VCaP (cell line): ENCODE data around the gene CRK.
"Not testable (repeated sequence)": the region's sequence is repeated elsewhere in the genome, so short reads cannot be mapped to it uniquely, and the experiment has no call there.

Experiments
- H3K27ac ChIP-seq: fragments of 450-650 bp; 2 replicates; pipeline ENCODE4 v1.5.1; 2017
- TF ChIP-seq, protein P1 (sequence below): fragments of 450-650 bp; conservative IDR thresholded peaks from 2 replicates; pipeline ENCODE4 v1.5.1; 2017; ENCODE audit warnings: mild to moderate bottlenecking, moderate library complexity

The CRK gene

DNA sequence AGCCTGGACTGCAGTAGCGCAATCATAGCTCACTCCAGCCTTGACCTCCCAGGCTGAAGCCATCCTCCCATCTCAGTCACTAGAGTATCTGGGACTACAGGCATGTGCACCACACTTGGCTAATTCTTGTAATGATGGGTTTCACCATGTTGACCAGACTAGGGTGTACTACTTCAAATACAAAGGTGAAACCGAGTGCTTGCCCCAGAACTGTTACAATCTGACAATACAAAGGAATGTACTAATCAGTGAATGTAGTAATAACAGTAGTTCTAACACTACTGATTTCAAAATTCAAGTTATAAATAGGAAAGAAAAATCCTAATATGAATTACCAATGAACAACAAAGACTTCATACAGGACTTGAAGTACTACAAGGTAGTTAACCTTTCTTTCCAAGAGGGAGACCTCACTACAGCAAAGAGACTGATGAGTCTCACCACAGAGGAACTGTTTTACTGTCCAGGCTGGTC, 24.4 kb downstream of the CRK start:
- TF ChIP-seq, protein P1, sequence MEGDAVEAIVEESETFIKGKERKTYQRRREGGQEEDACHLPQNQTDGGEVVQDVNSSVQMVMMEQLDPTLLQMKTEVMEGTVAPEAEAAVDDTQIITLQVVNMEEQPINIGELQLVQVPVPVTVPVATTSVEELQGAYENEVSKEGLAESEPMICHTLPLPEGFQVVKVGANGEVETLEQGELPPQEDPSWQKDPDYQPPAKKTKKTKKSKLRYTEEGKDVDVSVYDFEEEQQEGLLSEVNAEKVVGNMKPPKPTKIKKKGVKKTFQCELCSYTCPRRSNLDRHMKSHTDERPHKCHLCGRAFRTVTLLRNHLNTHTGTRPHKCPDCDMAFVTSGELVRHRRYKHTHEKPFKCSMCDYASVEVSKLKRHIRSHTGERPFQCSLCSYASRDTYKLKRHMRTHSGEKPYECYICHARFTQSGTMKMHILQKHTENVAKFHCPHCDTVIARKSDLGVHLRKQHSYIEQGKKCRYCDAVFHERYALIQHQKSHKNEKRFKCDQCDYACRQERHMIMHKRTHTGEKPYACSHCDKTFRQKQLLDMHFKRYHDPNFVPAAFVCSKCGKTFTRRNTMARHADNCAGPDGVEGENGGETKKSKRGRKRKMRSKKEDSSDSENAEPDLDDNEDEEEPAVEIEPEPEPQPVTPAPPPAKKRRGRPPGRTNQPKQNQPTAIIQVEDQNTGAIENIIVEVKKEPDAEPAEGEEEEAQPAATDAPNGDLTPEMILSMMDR, result no peak
- H3K27ac ChIP-seq, result peak overlapping the region; percentile 84; the same call in 1 of the 2 replicates

DNA sequence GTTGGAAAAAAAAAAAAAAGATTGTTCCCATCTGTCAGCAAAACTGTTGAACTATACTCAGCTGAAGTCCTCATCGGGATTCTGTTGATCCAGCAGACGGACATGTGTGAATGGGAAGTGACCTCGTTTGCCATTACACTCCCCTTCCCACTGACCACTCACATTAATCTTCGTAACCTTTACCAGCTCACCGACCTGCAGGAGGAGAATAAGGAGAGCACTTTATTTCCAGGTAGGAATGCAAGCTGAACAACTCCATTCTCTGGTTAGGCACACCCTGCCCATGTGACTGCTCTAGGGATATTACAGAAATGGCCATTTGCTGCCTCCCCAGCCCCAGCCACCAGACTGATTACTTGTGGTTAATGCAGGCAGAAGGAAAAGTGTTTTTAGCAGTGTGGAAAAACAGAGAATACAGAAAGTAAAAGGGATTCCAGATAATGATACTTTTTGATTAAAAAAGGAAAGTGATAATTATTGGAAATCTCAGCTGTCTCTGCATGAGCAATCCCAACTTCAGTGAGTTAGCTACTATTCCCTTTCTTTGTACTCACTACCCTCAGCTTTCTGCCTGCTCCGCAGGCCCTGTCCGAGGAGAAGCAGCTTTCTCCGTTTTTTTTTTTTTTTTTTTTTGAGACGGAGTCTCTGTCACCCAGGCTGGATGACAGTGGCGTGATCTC, 32.4 kb downstream of the CRK start:
- H3K27ac ChIP-seq, result no peak overlapping the region
- TF ChIP-seq, protein P1, result no peak

DNA sequence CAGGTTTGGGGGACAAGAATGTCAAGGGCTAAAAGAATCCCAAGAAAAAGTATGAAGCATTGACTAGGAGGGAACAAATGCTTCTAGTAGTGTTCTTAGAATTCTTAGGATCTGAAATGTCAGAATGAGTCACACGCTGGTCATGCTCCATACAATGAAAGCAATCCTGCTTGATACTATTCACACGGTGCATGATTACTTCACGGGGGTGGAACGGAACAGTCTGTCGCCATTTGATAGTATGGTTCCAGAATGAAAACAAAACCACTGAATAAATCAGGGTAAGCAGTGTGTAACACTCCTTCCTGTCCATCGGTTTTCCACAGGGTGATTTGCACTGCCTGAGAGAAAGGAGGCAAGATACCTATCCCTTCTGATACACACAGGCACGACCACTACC, 33.1 kb downstream of the CRK start:
- TF ChIP-seq, protein P1, result no peak
- no peak overlapping the region for H3K27ac ChIP-seq

DNA sequence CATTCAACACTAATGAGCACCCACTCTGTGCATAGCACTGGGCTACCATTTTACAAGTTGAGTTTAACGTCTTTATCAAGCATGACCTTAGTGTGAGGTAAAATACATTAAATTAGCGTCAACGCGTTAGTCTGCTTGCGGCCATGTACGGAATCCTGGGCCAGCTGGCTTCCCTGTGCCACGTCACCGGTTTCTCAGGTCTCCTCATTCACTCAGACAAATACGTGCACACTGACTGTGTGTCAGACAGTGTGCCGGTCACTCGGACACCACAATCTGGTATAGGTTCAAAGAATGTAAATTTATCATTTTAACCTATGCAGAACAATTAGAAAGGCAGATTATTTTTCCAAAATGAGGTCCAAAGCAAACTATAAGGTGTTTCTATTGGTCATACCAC, 34.6 kb downstream of the CRK start:
- TF ChIP-seq, protein P1, result no peak
- no peak overlapping the region for H3K27ac ChIP-seq

DNA sequence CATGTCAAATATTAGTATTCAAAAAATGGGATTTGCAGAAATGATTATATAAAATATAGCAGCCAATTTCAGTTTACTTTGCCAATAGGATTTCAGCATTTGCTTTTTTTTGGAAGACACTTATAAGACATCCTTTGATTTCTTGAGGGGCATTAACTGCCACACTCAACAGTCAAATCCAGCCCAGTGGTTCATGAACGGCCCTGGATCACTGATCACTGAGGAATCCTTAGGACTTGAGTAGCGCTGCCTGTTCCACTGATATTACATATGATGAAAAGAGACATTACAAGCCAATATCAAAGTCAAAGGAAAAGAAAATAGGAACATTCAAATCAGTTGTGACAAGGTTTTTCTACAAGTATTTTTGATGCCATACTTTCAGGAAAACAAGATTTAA, 35.1 kb downstream of the CRK start:
- TF ChIP-seq, protein P1, result no peak
- H3K27ac ChIP-seq, result no peak overlapping the region

DNA sequence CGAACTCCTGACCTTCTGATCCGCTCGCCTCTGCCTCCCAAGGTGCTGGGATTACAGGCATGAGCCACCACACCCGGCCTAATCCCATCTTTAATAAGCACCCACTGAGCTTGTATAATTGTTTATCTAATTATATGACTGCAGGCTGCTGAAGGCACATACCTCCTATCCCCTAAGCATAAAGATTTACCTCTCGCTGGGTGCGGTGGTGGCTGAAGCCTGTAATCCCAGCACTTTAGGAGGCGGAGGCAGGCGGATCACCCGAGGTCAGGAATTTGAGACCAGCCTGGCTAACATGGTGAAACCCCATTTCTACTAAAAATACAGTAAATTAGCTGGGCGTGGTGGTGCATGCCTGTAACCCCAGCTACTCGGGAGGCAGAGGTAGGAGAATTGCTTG, 35.9 kb downstream of the CRK start:
- H3K27ac ChIP-seq, result no peak overlapping the region
- TF ChIP-seq, protein P1, result no peak

DNA sequence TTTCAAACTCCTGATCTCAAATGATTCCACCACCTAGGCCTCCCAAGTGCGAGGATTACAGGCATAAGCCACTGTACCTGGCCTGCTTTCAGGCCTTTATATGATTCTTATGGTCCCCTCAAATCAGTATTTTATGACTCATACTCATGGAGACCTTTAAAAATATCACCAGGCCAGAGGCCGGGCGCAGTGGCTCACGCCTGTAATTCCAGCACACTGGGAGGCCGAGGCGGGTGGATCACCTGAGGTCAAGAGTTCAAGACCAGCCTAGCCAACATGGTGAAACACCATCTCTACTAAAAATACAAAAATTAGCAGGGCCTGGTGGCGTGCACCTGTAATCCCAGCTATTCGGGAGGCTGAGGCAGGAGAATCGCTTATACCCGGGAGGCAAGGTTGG, 37.6 kb downstream of the CRK start:
- not testable (repeated sequence) for H3K27ac ChIP-seq

DNA sequence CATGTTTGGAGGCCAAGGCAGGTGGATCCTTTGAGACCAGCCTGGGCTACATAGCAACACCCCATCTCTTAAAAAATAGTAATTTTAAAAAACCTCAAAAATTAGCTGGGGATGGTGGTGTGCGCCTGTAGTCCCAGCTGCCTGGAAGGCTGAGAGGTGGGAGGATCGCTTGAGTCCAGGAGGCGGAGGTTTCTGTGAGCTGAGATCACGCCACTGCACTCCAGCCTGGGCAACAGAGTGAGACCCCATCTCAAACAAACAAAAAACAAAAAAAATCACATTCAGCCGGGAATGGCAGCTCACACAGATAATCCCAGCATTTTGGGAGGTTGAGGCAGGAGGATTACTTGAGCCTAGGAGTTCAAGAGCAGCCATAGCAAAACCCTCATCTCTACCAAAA, 39.6 kb downstream of the CRK start:
- H3K27ac ChIP-seq, result no peak overlapping the region
- TF ChIP-seq, protein P1, result no peak
